ENCODE results near the gene C19orf85.
"Not testable (repeated sequence)": the region's sequence is repeated elsewhere in the genome, so short reads cannot be mapped to it uniquely, and the experiment has no call there.

C19orf85 gene

GRCh38 chr19:55426042-55426441, 38.5 kb downstream of the C19orf85 start:
- no peaks in the 10 kb centered on the region for H3K4me1 ChIP-seq (ENCODE audit: control insufficient read depth in 1 of 2, insufficient read depth in 2 of 2, low read length in 2 of 2)
- H3K4me3 ChIP-seq (ENCODE audit: low read depth in 1 of 2, low read length in 2 of 2): no peak overlapping the region
- H3K9me3 ChIP-seq (ENCODE audit: control insufficient read depth in 1 of 2, low read length in 2 of 2): peaks cover 0 to 3% of the 10 kb centered on the region in 2 donors
- no peaks in the 10 kb centered on the region for H3K36me3 ChIP-seq (ENCODE audit: control insufficient read depth in 1 of 2, insufficient read depth in 2 of 2, low read length in 2 of 2)
- no peak overlapping the region for H3K27ac ChIP-seq (ENCODE audit: low read length)
- H3K27me3 ChIP-seq (ENCODE audit: low read depth, low read length): no peaks in the 10 kb centered on the region

- Histone ChIP-seq H3K4me1 (ENCODE audit: control insufficient read depth in 1 of 2, insufficient read depth in 2 of 2, low read length in 2 of 2) (no peaks in the 10 kb centered on the region), H3K27me3 (ENCODE audit: low read depth, low read length) (no peaks in the 10 kb centered on the region), H3K9me3 (ENCODE audit: control insufficient read depth in 1 of 2, low read length in 2 of 2) (no peaks in the 10 kb centered on the region), H3K36me3 (ENCODE audit: control insufficient read depth in 1 of 2, insufficient read depth in 2 of 2, low read length in 2 of 2) (no peaks in the 10 kb centered on the region), H3K27ac (ENCODE audit: low read length) (no peak overlapping the region), H3K4me3 (ENCODE audit: low read depth in 1 of 2, low read length in 2 of 2) (no peak overlapping the region)
Measured at GRCh38 chr19:55424518-55424917, 40.0 kb downstream of the C19orf85 start.

GRCh38 chr19:55423225-55424005, 41.1 kb downstream of the C19orf85 start:
- Histone ChIP-seq H3K27me3 (ENCODE audit: low read depth, low read length) (no peaks in the 10 kb centered on the region), H3K27ac (ENCODE audit: low read length) (no peak overlapping the region), H3K36me3 (ENCODE audit: control insufficient read depth in 1 of 2, insufficient read depth in 2 of 2, low read length in 2 of 2) (no peaks in the 10 kb centered on the region), H3K9me3 (ENCODE audit: control insufficient read depth in 1 of 2, low read length in 2 of 2) (no peaks in the 10 kb centered on the region), H3K4me3 (ENCODE audit: low read depth in 1 of 2, low read length in 2 of 2) (no peak overlapping the region), H3K4me1 (ENCODE audit: control insufficient read depth in 1 of 2, insufficient read depth in 2 of 2, low read length in 2 of 2) (no peaks in the 10 kb centered on the region)

GRCh38 chr19:55421281-55421680, 43.3 kb downstream of the C19orf85 start:
- not testable (repeated sequence) for H3K9me3 ChIP-seq (ENCODE audit: control insufficient read depth in 1 of 2, low read length in 2 of 2); H3K27ac ChIP-seq (ENCODE audit: low read length)

GRCh38 chr19:55419624-55420236, 44.8 kb downstream of the C19orf85 start:
- Histone ChIP-seq H3K27ac (ENCODE audit: low read length) (no peak overlapping the region), H3K4me1 (ENCODE audit: control insufficient read depth in 1 of 2, insufficient read depth in 2 of 2, low read length in 2 of 2) (no peaks in the 10 kb centered on the region), H3K36me3 (ENCODE audit: control insufficient read depth in 1 of 2, insufficient read depth in 2 of 2, low read length in 2 of 2) (no peaks in the 10 kb centered on the region), H3K4me3 (ENCODE audit: low read depth in 1 of 2, low read length in 2 of 2) (no peak overlapping the region), H3K27me3 (ENCODE audit: low read depth, low read length) (no peaks in the 10 kb centered on the region), H3K9me3 (ENCODE audit: control insufficient read depth in 1 of 2, low read length in 2 of 2) (no peaks in the 10 kb centered on the region)

More at GRCh38 chr19:55421281-55421680, 43.3 kb downstream of the C19orf85 start:
- H3K4me3 ChIP-seq (ENCODE audit: low read depth in 1 of 2, low read length in 2 of 2); H3K36me3 ChIP-seq (ENCODE audit: control insufficient read depth in 1 of 2, insufficient read depth in 2 of 2, low read length in 2 of 2); H3K27me3 ChIP-seq (ENCODE audit: low read depth, low read length); H3K4me1 ChIP-seq (ENCODE audit: control insufficient read depth in 1 of 2, insufficient read depth in 2 of 2, low read length in 2 of 2): not testable (repeated sequence)

- H3K27ac ChIP-seq (ENCODE audit: low read length): no peak overlapping the region
- no peaks in the 10 kb centered on the region for H3K9me3 ChIP-seq (ENCODE audit: control insufficient read depth in 1 of 2, low read length in 2 of 2)
- H3K4me3 ChIP-seq (ENCODE audit: low read depth in 1 of 2, low read length in 2 of 2): no peak overlapping the region
- H3K27me3 ChIP-seq (ENCODE audit: low read depth, low read length): no peaks in the 10 kb centered on the region
- no peaks in the 10 kb centered on the region for H3K4me1 ChIP-seq (ENCODE audit: control insufficient read depth in 1 of 2, insufficient read depth in 2 of 2, low read length in 2 of 2)
- H3K36me3 ChIP-seq (ENCODE audit: control insufficient read depth in 1 of 2, insufficient read depth in 2 of 2, low read length in 2 of 2): no peaks in the 10 kb centered on the region
Measured at GRCh38 chr19:55419103-55419502, 45.4 kb downstream of the C19orf85 start.

GRCh38 chr19:55418185-55418584, 46.4 kb downstream of the C19orf85 start:
- no peaks in the 10 kb centered on the region for H3K4me1 ChIP-seq (ENCODE audit: control insufficient read depth in 1 of 2, insufficient read depth in 2 of 2, low read length in 2 of 2)
- no peak overlapping the region for H3K27ac ChIP-seq (ENCODE audit: low read length)
- no peaks in the 10 kb centered on the region for H3K36me3 ChIP-seq (ENCODE audit: control insufficient read depth in 1 of 2, insufficient read depth in 2 of 2, low read length in 2 of 2)
- H3K9me3 ChIP-seq (ENCODE audit: control insufficient read depth in 1 of 2, low read length in 2 of 2): no peaks in the 10 kb centered on the region
- H3K4me3 ChIP-seq (ENCODE audit: low read depth in 1 of 2, low read length in 2 of 2): no peak overlapping the region
- no peaks in the 10 kb centered on the region for H3K27me3 ChIP-seq (ENCODE audit: low read depth, low read length)

Data from muscle layer of duodenum (tissue), 2 donors.